GM19193 (cell line): Measurements from ENCODE around the gene GRK1.

ENCODE experiments used
- POLR2A ChIP-seq: IDR thresholded peaks from 4 replicates; pipeline ENCODE4 v1.6.1; 2011; ENCODE audit not compliant: insufficient read depth, insufficient read length; ENCODE audit errors: extremely low read depth

The GRK1 gene

DNA sequence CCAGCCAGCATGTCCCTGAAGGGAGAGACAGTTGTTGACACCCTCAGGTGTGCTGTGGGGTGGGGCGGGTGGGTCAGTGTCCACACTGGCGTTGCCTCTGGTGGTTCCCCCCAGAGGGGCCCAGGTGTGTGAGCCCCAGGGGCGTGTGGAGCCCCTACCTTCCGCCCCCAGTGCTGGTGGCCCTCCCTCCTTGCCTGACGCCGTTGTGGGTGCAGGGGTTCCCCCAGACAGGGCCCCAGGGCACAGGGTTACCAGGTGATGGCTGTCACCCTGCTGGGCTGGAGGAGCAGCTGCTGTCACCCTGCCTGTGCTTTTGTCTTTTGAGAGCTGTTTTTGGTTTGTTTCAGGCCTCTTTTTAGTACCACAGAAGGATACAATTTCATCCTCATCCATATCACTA, 36.2 kb upstream of the GRK1 start:
- no peak for TF ChIP-seq POLR2A

DNA sequence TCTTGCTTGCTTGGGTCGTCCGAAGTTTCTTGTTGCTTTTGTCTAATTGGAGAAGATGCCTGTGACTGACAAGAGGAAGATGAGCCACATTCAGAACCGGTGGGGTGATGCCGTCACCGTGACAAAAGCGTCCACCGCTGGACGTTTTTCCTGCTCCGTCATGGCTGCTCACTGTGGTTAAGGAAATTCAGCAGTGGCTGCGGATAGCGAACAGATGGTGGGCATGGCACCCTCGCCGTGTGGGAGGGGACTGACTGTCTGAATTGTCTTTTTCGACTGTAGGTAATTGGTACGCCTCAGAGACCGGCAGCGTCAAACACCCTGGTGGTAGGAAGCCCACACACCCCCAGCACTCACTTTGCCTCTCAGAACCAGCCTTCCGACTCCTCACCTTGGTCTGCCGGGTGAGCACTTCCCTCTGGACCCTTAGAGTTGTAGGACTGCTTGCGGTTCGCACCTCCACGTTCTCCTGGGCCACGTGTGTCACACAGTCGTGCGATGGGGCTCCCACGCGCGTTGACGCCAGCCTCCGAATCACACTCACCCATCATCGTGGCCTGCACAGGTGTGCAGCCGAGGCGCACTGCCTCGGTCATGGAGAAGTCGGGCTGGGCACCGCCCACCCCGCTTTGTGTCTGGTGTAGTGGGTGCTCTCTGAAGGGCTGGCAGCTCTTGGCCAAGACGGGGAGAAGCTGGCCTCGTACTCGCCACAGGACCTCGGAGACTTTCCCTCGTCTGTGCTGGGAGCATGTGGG, 35.5 kb upstream of the GRK1 start:
- no peak for TF ChIP-seq POLR2A

GRCh38 chr13:113632706-113633484, 34.1 kb upstream of the GRK1 start:
- no peak for TF ChIP-seq POLR2A

- TF ChIP-seq POLR2A: no peak
These were observed 33.5 kb upstream of the GRK1 start for GRCh38 chr13:113633485-113633873.

- TF ChIP-seq POLR2A: no peak
These were observed 32.6 kb upstream of the GRK1 start for GRCh38 chr13:113634279-113635047.

DNA sequence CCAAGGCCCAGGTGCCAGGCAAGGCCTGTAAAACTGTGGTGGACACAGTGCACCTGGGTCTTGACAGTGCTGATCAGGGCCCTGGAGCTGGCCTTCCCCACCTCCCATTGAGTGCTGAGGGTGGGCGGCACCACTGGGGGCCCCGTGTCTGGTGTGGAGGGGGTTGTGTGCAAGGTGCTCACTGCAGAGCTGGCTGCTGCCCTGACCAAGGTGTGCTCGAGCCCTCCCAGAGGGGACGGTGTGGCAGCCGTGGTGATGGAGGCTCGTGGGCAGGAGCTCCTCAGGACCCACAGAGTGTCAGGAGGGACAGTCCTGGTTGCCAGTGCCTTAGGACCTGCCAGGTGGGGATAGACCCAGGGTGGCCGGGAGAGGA, 32.0 kb upstream of the GRK1 start:
- no peak for TF ChIP-seq POLR2A

DNA sequence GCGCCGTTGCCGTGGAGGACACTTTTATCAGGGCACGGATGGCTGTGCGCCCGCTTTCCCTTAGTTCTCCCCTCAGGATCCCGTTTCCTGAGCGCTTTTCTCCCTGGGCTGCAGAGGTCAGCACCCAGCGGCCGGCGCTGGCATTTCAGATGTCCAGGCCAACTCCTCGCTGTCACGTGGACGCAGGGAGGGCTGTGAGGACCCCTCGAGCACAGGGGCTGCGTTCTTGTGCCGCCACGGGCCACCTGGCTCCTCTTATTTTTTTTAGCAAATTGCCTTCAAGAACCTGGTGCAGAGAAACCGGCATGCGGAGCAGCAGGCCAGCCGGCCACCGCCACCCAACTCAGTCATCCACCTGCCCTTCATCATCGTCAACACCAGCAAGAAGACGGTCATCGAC, 31.3 kb upstream of the GRK1 start:
- TF ChIP-seq POLR2A: no peak

- no peak for TF ChIP-seq POLR2A
These were observed 30.6 kb upstream of the GRK1 start for GRCh38 chr13:113636266-113636963.

DNA sequence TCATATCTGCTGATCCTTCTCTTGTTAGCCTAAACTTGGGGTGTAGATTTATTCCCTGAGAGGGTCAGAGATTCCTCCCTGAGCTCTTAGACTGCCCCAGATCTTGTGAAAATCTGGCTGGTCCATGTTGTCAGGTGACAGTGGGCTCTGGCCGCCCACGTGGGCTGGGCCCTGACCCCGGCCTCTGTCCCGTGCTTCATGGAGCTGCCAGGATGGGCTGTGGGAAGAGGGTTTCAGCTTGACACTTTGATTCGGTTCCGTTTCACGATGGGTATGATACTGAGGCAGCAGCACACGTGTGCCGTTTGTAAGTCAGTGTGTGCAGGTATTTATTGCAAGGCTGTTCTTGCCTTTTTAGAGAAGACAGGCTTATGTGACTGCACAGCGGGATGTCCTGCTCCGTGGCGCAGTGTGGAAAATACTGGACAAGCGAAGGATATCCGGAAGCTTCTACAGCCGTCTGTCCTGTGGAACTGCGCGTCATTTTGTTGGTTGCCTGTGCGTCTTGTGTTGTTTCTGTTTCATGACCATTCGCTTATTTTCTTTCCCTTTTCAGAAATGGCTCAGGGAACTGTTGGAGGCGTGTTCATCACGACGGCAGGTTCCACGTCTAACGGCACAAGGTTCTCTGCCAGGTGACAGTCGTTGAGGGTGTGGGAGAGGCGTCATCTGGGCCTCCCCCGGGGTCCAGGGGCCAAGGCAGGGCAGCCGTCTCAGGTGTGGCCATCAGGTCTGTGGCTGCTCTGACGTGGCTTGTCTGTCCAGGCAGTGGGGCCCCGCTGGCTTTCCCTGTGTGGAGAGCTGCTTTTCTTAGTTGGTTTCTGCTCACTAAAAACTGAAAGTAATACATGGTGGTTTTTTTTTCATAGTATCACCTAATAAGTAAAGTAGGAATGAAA, 29.5 kb upstream of the GRK1 start:
- no peak for TF ChIP-seq POLR2A

- TF ChIP-seq POLR2A: no peak
These were observed 28.8 kb upstream of the GRK1 start for GRCh38 chr13:113638173-113638746.

GRCh38 chr13:113638806-113639205, 28.2 kb upstream of the GRK1 start:
- TF ChIP-seq POLR2A: no peak

- no peak for TF ChIP-seq POLR2A
These were observed 27.3 kb upstream of the GRK1 start for GRCh38 chr13:113639616-113640262.

GRCh38 chr13:113641426-113641825, 25.6 kb upstream of the GRK1 start:
- TF ChIP-seq POLR2A: no peak
